Measurements from ENCODE around the gene LRRC38. TPM values are rescaled to one million over a fixed set of nuclear protein-coding genes. Genes with fewer than 3 reads are reported as not detected.

Gene LRRC38
- total RNA-seq, 1 experiment from 2014 or later: 2.6 TPM

DNA sequence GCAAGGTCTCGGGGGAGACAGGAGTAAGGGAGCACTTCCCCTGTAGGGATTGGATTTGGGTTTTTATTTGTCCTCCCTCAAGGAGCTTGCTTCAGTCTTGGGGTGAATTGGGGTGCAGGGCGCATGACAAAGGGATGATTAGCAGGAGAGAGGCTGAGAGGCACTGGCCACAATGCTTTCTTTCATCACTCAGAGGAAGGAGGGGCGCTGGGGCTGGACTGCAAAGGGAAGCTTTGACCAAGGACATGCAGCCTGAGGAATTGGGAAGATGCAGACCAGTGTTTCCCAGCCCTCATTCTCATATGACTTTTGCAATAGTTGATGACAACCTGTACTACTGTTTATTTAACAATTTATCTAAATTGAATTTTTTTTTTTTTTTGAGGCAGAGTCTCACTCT is 35.7 kb upstream of the LRRC38 start:
- H3K27me3 ChIP-seq (ENCODE audit: low read length): peaks cover 4% of the 10 kb centered on the region; the same call in 1 of the 2 replicates
- intact Hi-C loops (cut with micrococcal nuclease): no loop called here
- H3K4me1 ChIP-seq (ENCODE audit: insufficient read depth, low read length): no peaks in the 10 kb centered on the region
- ATAC-seq (no peak), DNase-seq (no peak)
- no peak overlapping the region for H3K9ac ChIP-seq (ENCODE audit: low read length)
- H3F3A ChIP-seq (ENCODE audit: low read length, unreplicated experiment): no peaks in the 10 kb centered on the region
- ChIA-PET POLR2A (ENCODE audit: unreplicated experiment) (no interaction called here), CTCF (no interaction called here)
- no peak overlapping the region for H2AFZ ChIP-seq (ENCODE audit: low read length)
- no peaks in the 10 kb centered on the region for H3K79me2 ChIP-seq (ENCODE audit: low read length)
- H3K4me2 ChIP-seq (ENCODE audit: low read length): no peak overlapping the region
- no peaks in the 10 kb centered on the region for H4K20me1 ChIP-seq (ENCODE audit: low read length)
- BruUV-seq (replicated peaks): no TSS peak
- no peaks in the 10 kb centered on the region for H3K9me2 ChIP-seq (replicated peaks; ENCODE audit: low read length)
- TF ChIP-seq EZH2phosphoT487 (IDR thresholded peaks at IDR 0.05; ENCODE audit: borderline replicate concordance, low read length) (no peak), EZH2 (IDR thresholded peaks at IDR 0.05; ENCODE audit: low read length, unreplicated experiment) (no peak)
- TF ChIP-seq, protein P1, sequence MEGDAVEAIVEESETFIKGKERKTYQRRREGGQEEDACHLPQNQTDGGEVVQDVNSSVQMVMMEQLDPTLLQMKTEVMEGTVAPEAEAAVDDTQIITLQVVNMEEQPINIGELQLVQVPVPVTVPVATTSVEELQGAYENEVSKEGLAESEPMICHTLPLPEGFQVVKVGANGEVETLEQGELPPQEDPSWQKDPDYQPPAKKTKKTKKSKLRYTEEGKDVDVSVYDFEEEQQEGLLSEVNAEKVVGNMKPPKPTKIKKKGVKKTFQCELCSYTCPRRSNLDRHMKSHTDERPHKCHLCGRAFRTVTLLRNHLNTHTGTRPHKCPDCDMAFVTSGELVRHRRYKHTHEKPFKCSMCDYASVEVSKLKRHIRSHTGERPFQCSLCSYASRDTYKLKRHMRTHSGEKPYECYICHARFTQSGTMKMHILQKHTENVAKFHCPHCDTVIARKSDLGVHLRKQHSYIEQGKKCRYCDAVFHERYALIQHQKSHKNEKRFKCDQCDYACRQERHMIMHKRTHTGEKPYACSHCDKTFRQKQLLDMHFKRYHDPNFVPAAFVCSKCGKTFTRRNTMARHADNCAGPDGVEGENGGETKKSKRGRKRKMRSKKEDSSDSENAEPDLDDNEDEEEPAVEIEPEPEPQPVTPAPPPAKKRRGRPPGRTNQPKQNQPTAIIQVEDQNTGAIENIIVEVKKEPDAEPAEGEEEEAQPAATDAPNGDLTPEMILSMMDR (conservative IDR thresholded peaks at IDR 0.05; ENCODE audit: low read depth, low read length): no peak
- no peaks in the 10 kb centered on the region for H3K36me3 ChIP-seq (ENCODE audit: low read depth, low read length)
- H3K9me3 ChIP-seq (ENCODE audit: low read length): no peaks in the 10 kb centered on the region
- no peak overlapping the region for H3K4me3 ChIP-seq (ENCODE audit: low read length)
- no peak overlapping the region for H3K27ac ChIP-seq (ENCODE audit: low read length)

DNA sequence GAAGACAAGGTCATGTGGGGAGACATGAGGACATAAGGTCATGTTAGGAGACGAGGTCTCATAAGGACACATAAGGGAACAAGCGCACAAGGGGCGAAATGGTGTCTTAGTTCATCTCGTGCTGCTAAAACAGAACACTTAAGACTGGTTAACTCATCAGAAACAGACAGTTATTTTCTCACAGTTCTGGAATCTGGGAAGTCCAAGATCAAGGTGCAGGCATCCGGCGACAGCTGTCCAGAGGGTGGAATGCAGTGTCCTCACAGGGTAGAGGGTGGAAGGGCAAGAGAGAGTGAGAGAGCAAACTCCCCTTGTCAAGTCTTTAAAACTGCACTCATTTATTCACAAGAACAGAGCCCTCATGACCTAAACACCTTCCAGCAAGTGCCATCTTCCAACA is 35.2 kb upstream of the LRRC38 start:
- no peaks in the 10 kb centered on the region for H3K9me3 ChIP-seq (ENCODE audit: low read length)
- H3K36me3 ChIP-seq (ENCODE audit: low read depth, low read length): no peaks in the 10 kb centered on the region
- no peaks in the 10 kb centered on the region for H3K9me2 ChIP-seq (replicated peaks; ENCODE audit: low read length)
- no TSS peak for BruUV-seq (replicated peaks)
- ChIA-PET POLR2A (ENCODE audit: unreplicated experiment) (no interaction called here), CTCF (no interaction called here)
- peaks cover 4% of the 10 kb centered on the region; the same call in 1 of the 2 replicates for H3K27me3 ChIP-seq (ENCODE audit: low read length)
- no peak for TF ChIP-seq EZH2phosphoT487 (IDR thresholded peaks at IDR 0.05; ENCODE audit: borderline replicate concordance, low read length)
- no peak for TF ChIP-seq EZH2 (IDR thresholded peaks at IDR 0.05; ENCODE audit: low read length, unreplicated experiment)
- TF ChIP-seq, protein P1 (conservative IDR thresholded peaks at IDR 0.05; ENCODE audit: low read depth, low read length): no peak
- intact Hi-C loops (cut with micrococcal nuclease): no loop called here
- no peaks in the 10 kb centered on the region for H3K79me2 ChIP-seq (ENCODE audit: low read length)
- ATAC-seq: no peak
- H3K9ac ChIP-seq (ENCODE audit: low read length): no peak overlapping the region
- H2AFZ ChIP-seq (ENCODE audit: low read length): no peak overlapping the region
- H3K4me1 ChIP-seq (ENCODE audit: insufficient read depth, low read length): no peaks in the 10 kb centered on the region
- H4K20me1 ChIP-seq (ENCODE audit: low read length): no peaks in the 10 kb centered on the region
- DNase-seq: no peak
- no peak overlapping the region for H3K4me3 ChIP-seq (ENCODE audit: low read length)
- H3F3A ChIP-seq (ENCODE audit: low read length, unreplicated experiment): no peaks in the 10 kb centered on the region
- H3K27ac ChIP-seq (ENCODE audit: low read length): no peak overlapping the region
- H3K4me2 ChIP-seq (ENCODE audit: low read length): no peak overlapping the region

DNA sequence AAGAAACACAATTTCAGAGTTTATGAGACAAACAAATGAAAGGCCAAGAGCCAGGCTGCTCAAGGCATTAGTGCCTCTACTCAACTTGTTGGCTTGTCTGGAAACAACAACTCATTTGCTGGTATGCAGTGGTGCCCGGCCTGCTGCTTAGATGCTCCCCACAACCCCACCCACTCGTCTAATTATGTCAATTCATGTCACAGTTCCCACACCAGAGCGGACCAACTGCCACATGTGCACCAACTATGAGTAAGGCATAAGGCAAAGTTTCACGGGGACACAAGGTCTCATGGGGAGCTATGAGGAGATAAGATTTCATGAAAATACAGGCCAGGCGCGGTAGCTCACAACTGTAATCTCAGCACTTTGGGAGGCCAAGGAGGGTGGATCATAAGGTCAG is 34.5 kb upstream of the LRRC38 start:
- no peaks in the 10 kb centered on the region for H3K4me1 ChIP-seq (ENCODE audit: insufficient read depth, low read length)
- H3K9me3 ChIP-seq (ENCODE audit: low read length): no peaks in the 10 kb centered on the region
- H3K9ac ChIP-seq (ENCODE audit: low read length): no peak overlapping the region
- no peak overlapping the region for H2AFZ ChIP-seq (ENCODE audit: low read length)
- no peak for DNase-seq
- POLR2A ChIA-PET (ENCODE audit: unreplicated experiment): no interaction called here
- no peak for ATAC-seq
- H3K27me3 ChIP-seq (ENCODE audit: low read length): peaks cover 4% of the 10 kb centered on the region; the same call in 1 of the 2 replicates
- no peak overlapping the region for H3K4me3 ChIP-seq (ENCODE audit: low read length)
- H4K20me1 ChIP-seq (ENCODE audit: low read length): no peaks in the 10 kb centered on the region
- CTCF ChIA-PET: no interaction called here
- no peaks in the 10 kb centered on the region for H3F3A ChIP-seq (ENCODE audit: low read length, unreplicated experiment)
- H3K79me2 ChIP-seq (ENCODE audit: low read length): no peaks in the 10 kb centered on the region
- H3K27ac ChIP-seq (ENCODE audit: low read length): no peak overlapping the region
- no peaks in the 10 kb centered on the region for H3K9me2 ChIP-seq (replicated peaks; ENCODE audit: low read length)
- no peaks in the 10 kb centered on the region for H3K36me3 ChIP-seq (ENCODE audit: low read depth, low read length)
- no peak overlapping the region for H3K4me2 ChIP-seq (ENCODE audit: low read length)
- TF ChIP-seq EZH2 (IDR thresholded peaks at IDR 0.05; ENCODE audit: low read length, unreplicated experiment) (no peak), EZH2phosphoT487 (IDR thresholded peaks at IDR 0.05; ENCODE audit: borderline replicate concordance, low read length) (no peak)
- TF ChIP-seq, protein P1 (conservative IDR thresholded peaks at IDR 0.05; ENCODE audit: low read depth, low read length): no peak
- intact Hi-C loops (cut with micrococcal nuclease): no loop called here
- no TSS peak for BruUV-seq (replicated peaks)
